Upper lobe of left lung (tissue), 4 donors: Measurements from ENCODE around the gene SMIM14.
"Not testable (repeated sequence)": the region's sequence is repeated elsewhere in the genome, so short reads cannot be mapped to it uniquely, and the experiment has no call there.

ENCODE experiments used
- POLR2A ChIP-seq, 4 donors: fragments of 450-650 bp; IDR thresholded peaks; one replicate each; pipeline ENCODE4 v1.5.1; 2016 to 2017; ENCODE audit warnings: antibody characterized with exemption in 4 of 4, mild to moderate bottlenecking in 2 of 4
- POLR2AphosphoS5 ChIP-seq, 2 donors: sonication (generic); formaldehyde crosslinking; IDR thresholded peaks; one replicate each; pipeline ENCODE4 v1.5.1; 2017; ENCODE audit warnings: antibody characterized with exemption in 2 of 2

DNA sequence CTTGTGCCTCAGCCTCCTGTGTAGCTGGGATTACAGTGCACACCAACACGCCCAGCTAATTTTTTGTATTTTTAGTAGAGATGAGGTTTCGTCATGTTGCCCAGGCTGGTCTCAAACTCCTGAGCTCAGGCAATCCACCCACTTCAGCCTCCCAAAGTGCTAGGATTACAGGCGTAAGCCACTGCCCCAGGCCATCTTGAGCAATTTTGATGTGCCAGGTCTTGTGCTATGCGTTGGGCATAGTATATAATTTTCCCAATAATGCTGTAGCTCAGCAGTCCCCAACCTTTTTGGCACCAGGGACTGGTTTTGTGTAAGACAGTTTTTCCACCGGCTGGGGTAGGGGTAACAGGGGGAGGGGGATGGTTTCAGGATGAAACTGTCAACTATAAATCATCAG is 18.0 kb upstream of the SMIM14 start:
- TF ChIP-seq POLR2A, POLR2AphosphoS5 (IDR thresholded peaks at IDR 0.05): not testable (repeated sequence)
